Fibroblast of lung (primary cell): ENCODE results near the gene CCDC148.

ENCODE experiments used
- EZH2 ChIP-seq: IDR thresholded peaks from 2 replicates; pipeline ENCODE4 v1.5.1; 2012; ENCODE audit warnings: low read length, control low read depth, mild to moderate bottlenecking; ENCODE audit errors: missing control alignments
- TF ChIP-seq, protein P1 (sequence below), 2 donors: IDR thresholded peaks in 1 of 2; conservative IDR thresholded peaks in 1 of 2; 1 replicate in 1 of 2; 2 replicates in 1 of 2; pipeline ENCODE4 v1.5.1; 2011 to 2012; ENCODE audit warnings: low read length in 2 of 2, control low read depth in 1 of 2, inconsistent platforms in 1 of 2, low read depth in 1 of 2, mild to moderate bottlenecking in 1 of 2

DNA sequence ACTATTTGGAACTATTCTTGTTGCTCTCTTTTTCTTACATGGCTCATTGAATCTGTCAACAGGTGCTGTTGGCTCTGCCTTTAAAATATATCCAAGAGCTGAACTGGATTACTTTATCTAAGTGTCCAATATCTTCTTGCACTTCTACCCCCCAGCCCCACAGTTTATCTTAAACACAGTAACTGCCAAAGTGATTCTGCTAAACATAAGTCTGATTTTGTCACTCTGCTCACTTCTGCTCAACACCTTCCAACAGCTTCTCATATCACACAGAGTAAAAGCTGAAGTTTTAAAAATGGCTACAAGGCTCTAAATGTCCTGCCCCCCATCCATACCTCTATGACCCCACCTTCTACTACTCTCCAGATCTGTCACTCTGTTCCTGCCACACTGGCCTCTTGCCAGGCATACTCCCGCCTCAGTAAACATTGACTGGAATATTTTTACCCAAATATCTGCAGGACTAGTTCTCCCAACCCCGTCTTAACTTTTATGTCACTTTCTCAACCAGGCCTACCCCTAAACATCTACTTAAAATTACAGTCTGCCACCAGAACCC is 130.7 kb downstream of the CCDC148 start:
- TF ChIP-seq, protein P1, sequence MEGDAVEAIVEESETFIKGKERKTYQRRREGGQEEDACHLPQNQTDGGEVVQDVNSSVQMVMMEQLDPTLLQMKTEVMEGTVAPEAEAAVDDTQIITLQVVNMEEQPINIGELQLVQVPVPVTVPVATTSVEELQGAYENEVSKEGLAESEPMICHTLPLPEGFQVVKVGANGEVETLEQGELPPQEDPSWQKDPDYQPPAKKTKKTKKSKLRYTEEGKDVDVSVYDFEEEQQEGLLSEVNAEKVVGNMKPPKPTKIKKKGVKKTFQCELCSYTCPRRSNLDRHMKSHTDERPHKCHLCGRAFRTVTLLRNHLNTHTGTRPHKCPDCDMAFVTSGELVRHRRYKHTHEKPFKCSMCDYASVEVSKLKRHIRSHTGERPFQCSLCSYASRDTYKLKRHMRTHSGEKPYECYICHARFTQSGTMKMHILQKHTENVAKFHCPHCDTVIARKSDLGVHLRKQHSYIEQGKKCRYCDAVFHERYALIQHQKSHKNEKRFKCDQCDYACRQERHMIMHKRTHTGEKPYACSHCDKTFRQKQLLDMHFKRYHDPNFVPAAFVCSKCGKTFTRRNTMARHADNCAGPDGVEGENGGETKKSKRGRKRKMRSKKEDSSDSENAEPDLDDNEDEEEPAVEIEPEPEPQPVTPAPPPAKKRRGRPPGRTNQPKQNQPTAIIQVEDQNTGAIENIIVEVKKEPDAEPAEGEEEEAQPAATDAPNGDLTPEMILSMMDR (conservative IDR thresholded peaks at IDR 0.05 in 1 of 2, IDR thresholded peaks at IDR 0.05 in 1 of 2; ENCODE audit: low read depth in 1 of 2, low read length in 2 of 2): no peak
- TF ChIP-seq EZH2: no peak
